Glomerular visceral epithelial cell (primary cell): ENCODE results near the gene MPPED2.

Source experiments
- DNase-seq: peaks from one replicate; pipeline ENCODE4 v3.0.0-alpha.2; 2016; ENCODE audit errors: extremely low spot score

The MPPED2 gene, protein sequence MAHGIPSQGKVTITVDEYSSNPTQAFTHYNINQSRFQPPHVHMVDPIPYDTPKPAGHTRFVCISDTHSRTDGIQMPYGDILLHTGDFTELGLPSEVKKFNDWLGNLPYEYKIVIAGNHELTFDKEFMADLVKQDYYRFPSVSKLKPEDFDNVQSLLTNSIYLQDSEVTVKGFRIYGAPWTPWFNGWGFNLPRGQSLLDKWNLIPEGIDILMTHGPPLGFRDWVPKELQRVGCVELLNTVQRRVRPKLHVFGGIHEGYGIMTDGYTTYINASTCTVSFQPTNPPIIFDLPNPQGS

DNA sequence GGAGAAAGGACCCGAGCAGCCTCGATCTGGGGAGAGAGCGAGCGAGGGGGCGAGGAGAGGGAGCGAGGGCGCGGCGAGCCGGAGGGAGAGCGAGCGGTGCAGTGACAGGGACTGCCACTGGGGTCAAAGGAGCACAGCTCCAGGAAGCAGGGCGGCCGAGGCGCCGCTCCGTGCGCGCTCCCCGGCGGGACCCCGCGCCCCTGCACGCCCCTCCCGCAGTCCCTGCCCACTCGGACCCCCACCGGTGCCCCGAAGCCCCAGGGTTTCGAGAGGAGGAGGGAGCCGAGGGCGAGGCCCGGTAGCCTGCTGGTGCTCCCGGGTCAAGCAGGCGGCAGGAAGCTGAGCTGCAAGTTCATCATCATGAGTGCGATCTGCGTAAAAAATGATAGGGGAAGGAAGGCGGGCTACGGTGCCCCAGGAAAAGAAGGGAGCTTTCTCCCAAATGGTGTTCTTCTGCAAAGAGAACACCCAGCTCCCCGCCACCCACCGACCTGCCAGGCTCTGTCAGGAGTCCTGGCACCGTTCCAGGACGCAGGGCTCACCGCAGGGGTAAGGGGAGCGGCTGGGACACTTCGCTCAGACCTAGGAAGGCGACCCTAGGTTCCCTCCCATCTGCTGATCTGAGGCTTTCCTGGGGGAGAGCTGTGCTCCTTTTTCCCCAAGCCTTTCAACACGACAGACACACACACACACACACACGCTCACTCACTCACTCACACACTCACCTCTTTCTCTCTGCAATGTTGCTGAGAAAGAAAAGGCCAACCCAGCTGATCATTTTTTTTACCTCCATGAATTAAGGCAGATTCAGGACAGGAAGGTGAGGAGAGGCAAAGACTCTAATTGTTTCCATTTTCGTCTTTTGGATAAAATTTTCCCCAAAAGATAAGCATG lies at the start of gene MPPED2:
MPPED2 (minus strand) TSS at position 103 of the 894 bp plus-strand sequence. CDS start 5,980 bp downstream, outside the sequence.
- peak; percentile 1 for DNase-seq

GRCh38 chr11:30635401-30635989 lies 49.3 kb upstream of the MPPED2 start:
- no peak for DNase-seq

GRCh38 chr11:30631148-30631547 lies 45.0 kb upstream of the MPPED2 start:
- no peak for DNase-seq

DNA sequence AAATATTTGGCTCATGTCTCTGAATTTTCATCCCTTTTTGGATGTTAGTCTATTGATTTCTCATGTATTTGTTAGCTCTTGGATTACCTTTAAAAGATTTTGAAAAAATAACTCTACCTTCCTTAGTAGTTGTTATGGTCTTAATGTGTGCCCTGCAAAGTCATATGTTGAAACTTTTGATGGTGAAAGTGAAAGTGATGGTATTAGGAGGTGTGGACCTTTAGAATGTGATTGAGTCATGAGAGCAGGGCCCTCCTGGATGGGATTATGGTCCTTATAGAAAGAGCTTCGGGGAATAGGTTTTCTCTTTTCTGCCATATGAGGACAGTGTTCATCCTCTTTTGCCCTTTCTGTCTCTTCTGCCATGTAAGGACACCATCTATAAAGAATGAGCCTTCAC lies 33.6 kb upstream of the MPPED2 start:
- DNase-seq, result no peak

- no peak for DNase-seq
Measured at GRCh38 chr11:30617762-30618161, 31.6 kb upstream of the MPPED2 start.

DNA sequence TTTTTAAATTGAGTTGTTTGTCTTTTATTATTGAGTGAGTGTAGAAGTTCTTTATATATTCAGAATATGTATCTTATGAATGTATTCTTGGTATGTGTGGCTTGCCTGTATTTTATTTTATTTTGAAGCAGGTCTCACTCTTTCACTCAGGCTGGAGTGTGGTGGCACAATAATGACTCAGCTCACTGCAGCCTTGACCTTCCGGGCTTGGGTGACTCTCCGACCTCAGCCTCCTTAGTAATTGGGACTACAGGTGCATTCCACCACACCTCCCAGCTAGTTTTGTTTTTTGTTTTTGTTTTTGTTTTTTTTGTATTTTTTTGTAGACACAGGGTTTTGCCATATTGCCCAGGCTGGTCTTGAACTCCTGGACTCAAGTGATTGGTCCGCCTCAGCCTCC lies 24.5 kb upstream of the MPPED2 start:
- DNase-seq, result no peak

DNA sequence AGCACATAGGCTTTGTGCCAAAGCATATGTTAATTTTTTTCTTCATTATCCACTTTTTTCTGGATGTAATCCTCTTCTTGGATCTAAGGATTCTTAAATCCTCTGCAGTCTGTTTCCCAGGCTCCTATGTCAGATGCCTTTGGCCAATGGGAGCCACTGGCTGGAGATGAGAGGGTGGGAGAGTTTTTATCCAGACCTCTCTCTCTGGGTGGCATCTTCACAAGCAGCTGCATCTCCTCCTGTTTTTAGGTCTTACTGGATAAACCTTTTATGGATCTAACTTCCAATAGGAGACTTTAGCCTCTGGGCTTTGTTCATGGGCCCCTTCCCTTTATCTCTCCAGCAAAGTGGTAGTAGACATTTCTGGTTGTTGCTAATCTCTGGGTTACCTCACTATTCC lies 22.4 kb upstream of the MPPED2 start:
- no peak for DNase-seq

DNA sequence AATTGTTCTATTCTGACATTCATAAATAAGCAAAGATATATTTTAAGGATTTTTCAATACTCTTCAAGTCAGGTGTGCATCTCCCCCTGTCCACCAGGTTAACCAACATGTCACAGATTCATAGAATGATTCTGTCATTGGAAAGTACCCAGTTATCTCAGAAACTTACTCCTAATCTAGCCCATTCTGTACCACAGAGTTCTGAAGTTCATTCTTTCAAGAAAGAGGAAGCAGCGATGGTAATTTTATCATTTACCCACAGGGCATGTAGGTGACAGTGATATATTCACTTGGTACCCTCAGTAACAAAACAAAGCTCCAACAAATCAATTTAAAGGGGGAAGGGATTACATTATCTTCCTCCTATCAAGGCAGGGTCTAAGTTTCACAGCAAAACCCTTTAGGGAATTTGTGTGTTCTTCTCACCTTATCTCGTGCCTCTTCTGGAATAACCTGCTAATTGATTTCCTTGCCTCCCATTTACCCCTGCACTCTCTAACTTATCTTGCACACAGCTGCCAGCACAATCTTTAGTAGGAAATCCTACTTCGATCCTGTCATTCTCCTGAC lies 19.0 kb upstream of the MPPED2 start:
- DNase-seq, result no peak

DNA sequence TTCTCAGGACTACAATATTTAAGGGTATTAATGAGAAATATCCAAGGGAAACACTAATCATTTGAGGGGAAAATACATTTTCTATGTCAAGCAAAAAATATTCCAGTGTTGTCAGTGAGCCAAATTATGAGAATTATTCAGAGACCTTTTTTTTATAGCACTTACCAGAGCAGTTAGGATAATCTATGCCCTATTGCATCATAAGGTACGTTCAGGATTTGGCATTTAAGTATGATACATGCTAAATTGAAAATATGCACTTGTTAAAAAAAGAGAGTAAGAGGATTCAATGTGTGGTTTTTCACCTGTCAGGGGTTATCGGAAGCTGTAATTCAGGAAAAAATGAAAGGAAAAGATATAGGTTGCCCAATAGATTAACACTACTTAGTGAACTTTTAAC lies 17.2 kb upstream of the MPPED2 start:
- no peak for DNase-seq

GRCh38 chr11:30596832-30597231 lies 10.7 kb upstream of the MPPED2 start:
- no peak for DNase-seq

DNA sequence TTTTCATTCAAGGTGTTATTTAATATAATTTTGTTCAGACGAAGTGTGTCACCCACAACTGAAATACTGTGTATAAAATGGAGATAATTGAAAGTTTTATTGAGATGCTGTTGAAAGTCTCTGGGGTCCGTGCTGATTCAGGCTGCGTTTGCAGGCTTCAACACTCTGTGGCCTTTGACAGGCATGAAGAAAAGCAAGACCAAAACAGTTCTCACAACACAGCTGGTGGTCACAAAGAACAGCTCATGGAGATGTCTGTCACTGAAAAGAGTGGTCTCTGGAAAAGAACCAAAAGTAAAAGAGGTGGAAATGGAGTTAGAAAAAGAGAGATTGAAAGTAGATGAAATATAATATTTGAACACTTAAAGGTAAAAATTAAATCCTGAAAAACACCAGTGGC lies 9.8 kb upstream of the MPPED2 start:
- no peak for DNase-seq

DNA sequence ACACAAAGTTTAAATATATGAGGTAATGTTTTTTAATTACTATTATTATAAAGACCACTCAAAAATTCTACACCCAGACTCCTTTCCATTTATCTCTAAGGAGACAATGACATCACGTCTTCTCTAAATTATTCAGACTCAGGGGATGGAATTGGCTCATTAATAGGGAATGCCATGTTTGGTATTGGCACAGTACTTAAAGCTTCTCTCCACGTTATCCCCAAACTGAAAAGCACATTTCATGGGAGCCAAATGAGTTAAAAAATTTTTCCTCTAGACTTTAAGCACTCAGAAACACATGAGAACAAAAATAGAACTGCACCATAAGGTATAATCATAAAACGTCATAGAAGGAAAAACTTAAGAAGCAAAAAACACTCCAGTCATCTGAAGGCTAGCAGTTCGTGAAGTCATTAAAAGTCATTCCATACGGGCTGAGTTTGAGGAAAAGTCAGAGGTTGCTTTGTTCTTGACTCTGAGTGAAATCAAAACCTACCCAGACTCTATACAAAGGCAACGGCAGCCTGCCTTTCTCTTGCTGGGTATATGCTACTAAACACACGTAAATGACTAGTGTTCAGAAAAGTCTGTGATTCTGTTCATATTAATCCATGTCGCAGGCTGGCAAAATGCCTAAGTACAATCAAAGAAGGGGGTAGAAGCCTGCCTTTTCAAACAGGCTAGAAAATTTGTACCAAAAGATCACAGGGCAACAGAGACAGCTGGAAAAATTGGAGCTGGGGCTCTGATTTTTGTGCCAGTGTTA lies 8.7 kb upstream of the MPPED2 start:
- no peak for DNase-seq

DNA sequence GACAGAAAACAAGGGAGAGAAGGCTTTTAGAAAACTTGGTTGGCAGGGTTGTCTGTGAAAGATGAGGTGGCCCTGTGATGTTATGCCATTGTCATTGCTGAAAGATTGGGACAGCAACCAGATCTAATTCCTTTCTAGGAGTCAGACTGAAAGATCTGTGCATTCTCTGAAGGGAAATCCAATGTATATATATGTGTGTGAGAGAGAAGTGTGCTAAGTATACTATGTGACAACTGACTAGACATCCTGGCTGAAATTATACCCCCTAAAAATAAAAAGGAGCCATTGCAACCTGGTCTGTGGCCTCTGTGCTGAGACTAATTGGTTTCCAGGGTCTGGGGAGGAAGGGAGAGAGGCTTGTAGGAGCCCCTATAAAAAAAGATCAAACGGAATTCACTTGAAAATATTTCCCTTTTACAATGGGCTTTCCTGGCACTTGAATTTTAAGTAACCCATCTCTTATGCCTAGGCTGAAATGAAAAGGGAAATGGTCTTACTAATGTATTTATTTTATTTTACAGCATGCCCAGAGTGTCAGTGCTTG lies 1.2 kb upstream of the MPPED2 start:
- no peak for DNase-seq

DNA sequence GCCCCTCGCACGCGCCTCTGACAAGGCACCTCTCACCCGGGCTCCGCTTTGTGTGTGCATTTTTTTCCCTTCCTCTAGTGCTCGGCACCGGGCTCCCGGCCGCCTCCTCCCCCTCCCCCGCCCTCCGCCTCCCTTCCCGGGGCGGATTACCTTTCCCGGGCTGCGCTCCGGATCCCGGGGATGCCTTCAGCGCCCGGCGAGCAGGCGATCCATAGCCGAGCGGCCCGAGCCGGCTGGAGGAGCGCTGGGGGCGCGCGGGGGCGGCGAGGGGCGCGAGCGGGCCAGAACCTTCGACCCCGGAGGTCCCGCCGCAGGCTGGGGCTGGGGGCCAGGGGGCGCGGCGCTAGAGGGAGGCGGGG lies 282 bp downstream of the MPPED2 start:
- DNase-seq, result no peak

DNA sequence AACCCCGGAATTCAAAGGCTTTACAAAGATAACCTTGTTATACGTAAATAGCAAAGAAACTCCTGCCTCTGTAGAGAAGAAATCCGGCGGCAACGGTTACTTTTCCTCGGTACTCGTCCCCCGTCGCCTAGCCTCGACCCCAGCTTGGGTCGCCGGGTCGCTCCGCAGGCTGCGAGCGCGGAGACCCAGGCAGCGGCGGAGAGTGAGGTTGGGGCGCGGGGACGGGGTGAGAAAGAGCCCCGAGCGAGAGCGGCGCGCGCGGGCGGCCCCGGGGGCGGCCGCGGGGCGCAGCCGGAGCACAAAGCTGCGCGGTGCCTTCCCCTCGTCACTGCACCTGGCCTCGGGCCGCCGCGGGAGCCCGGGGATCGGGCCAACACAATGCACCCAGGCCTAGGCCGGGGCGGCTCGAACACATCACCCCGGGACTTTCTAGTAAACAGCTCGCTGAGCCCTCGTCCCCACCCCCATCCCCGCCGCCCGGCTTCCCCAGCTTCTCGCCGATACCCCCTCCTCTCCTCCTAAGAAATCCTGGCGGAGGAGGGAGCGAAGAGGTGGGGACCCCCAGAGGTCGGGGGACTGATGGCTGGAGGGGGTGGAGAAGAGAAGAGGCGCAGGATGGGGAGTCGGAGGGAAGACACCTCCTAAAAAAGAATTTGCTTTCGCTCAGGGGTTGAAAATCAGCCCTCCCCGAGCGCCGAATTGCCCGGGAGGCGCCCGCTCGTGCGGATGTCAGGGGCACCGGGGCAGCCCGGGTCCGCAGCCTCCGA lies 845 bp downstream of the MPPED2 start:
- DNase-seq, result no peak

DNA sequence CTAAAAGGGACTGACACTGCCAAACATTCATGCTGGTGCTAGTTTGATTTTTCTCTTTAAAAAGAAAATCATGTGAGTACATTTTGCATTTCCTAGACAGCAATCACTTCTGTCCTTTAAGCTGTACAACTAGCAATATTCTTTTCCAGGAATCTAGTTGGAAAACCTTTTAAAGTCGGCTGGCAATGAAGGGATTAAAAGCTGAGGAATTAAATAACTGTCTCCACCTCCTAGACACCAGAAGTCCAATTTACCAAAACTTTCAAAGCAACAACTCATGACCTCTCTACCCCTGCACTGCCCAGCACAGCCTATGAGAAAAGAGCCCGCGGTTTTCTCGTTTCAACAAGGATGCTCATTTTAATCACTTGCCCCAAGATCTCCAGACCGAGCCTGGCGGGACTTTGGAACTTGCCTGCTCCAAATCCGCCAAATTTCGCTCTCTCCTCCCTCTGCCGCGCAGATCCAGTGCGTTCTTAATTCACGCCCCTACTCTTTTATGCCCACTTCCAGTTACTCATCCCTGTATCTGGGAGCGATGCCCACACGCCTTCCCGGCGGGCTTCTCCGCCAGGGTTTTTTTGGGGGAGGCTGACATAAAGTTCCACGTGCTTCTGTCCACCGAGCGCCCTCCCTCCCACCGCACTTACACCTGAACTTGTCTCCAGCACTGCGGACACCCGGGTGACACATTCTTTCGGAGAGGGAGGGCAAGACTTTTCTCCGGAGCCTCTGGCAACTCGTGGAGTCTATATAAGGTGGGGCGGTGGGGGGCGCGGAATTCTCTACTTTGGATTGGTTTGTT lies 2.5 kb downstream of the MPPED2 start:
- no peak for DNase-seq

DNA sequence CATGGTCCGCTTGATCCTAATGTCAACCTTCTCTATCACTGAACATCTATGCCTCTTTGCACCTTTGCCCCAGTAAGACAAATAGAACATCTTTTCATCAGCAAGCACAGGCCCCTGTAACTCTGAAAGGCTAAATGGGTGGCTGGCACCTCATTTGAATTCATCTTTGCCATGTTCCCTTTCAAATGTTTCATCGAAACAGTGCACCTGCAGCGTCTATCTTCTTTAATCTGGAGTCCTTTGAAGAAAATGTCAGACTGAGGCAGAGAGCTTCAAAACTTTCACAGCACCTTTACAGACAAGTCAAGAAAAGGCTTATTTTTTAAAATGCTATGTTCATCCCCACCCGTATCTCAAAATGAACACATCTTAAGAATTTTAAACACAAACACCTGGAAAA lies 3.4 kb downstream of the MPPED2 start:
- no peak for DNase-seq

GRCh38 chr11:30581675-30582074 lies 4.5 kb downstream of the MPPED2 start:
- DNase-seq, result no peak

DNA sequence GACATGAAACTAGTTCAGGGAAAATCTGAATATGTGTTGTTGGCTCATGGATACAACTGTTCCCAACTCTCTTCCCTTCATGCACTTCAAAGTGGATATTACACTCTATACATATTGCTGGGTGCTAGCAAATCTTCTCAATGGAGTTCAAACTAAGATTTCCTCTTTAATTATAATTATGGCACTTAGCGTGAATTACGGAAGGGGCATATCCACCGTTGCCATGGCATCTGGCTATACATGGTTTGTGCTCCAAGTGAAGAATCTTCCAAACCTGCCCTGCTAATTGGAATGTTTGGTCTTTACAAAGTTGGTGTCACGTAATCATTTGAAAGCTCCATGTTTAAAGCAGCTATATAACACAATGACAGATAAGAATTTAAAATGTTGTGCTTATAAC lies 5.6 kb downstream of the MPPED2 start:
- no peak for DNase-seq
